ENCODE measurements around the gene GALNT11.

The GALNT11 gene

GRCh38 chr7:152136686-152137085 is 111.2 kb downstream of the GALNT11 start:
- Histone ChIP-seq H3K4me3 (ENCODE audit: low read length) (peak overlapping the region; percentile 20), H2AFZ (ENCODE audit: low read depth, low read length) (no peak overlapping the region), H3K9me3 (ENCODE audit: low read length) (peaks cover 4% of the 10 kb centered on the region), H3K36me3 (ENCODE audit: insufficient read depth, low read length) (peaks cover 62% of the 10 kb centered on the region), H3K27me3 (ENCODE audit: insufficient read depth, low read length) (no peaks in the 10 kb centered on the region), H3K4me1 (ENCODE audit: insufficient read depth, low read length) (peaks cover 13% of the 10 kb centered on the region)

- Histone ChIP-seq H3K9me3 (ENCODE audit: low read length) (no peaks in the 10 kb centered on the region), H3K36me3 (ENCODE audit: insufficient read depth, low read length) (peaks cover 63% of the 10 kb centered on the region), H3K4me1 (ENCODE audit: insufficient read depth, low read length) (peaks cover 13% of the 10 kb centered on the region), H2AFZ (ENCODE audit: low read depth, low read length) (no peak overlapping the region), H3K4me3 (ENCODE audit: low read length) (no peak overlapping the region), H3K27me3 (ENCODE audit: insufficient read depth, low read length) (no peaks in the 10 kb centered on the region)
These were observed 112.1 kb downstream of the GALNT11 start for GRCh38 chr7:152137476-152138025.

- H2AFZ ChIP-seq (ENCODE audit: low read depth, low read length), result no peak overlapping the region
- no peaks in the 10 kb centered on the region for H3K9me3 ChIP-seq (ENCODE audit: low read length)
- no peaks in the 10 kb centered on the region for H3K27me3 ChIP-seq (ENCODE audit: insufficient read depth, low read length)
- H3K36me3 ChIP-seq (ENCODE audit: insufficient read depth, low read length), result peaks cover 72% of the 10 kb centered on the region
- no peak overlapping the region for H3K4me3 ChIP-seq (ENCODE audit: low read length)
- peaks cover 13% of the 10 kb centered on the region for H3K4me1 ChIP-seq (ENCODE audit: insufficient read depth, low read length)
These were observed 114.6 kb downstream of the GALNT11 start for GRCh38 chr7:152140067-152140466.

- no peaks in the 10 kb centered on the region for H3K9me3 ChIP-seq (ENCODE audit: low read length)
- H3K27me3 ChIP-seq (ENCODE audit: insufficient read depth, low read length), result no peaks in the 10 kb centered on the region
- H3K4me3 ChIP-seq (ENCODE audit: low read length), result no peak overlapping the region
- peaks cover 13% of the 10 kb centered on the region for H3K4me1 ChIP-seq (ENCODE audit: insufficient read depth, low read length)
- H2AFZ ChIP-seq (ENCODE audit: low read depth, low read length), result no peak overlapping the region
- H3K36me3 ChIP-seq (ENCODE audit: insufficient read depth, low read length), result peaks cover 77% of the 10 kb centered on the region
These were observed 115.1 kb downstream of the GALNT11 start for GRCh38 chr7:152140560-152140959.

- peaks cover 86% of the 10 kb centered on the region for H3K36me3 ChIP-seq (ENCODE audit: insufficient read depth, low read length)
These were observed 117.6 kb downstream of the GALNT11 start for GRCh38 chr7:152142976-152143595.

GRCh38 chr7:152144557-152145245 is 119.2 kb downstream of the GALNT11 start:
- no peak overlapping the region for H3K4me3 ChIP-seq (ENCODE audit: low read length)
- H3K27me3 ChIP-seq (ENCODE audit: insufficient read depth, low read length), result no peaks in the 10 kb centered on the region
- no peak overlapping the region for H2AFZ ChIP-seq (ENCODE audit: low read depth, low read length)
- H3K4me1 ChIP-seq (ENCODE audit: insufficient read depth, low read length), result no peaks in the 10 kb centered on the region
- peaks cover 85% of the 10 kb centered on the region for H3K36me3 ChIP-seq (ENCODE audit: insufficient read depth, low read length)
- no peaks in the 10 kb centered on the region for H3K9me3 ChIP-seq (ENCODE audit: low read length)

More at GRCh38 chr7:152142976-152143595, 117.6 kb downstream of the GALNT11 start:
- no peaks in the 10 kb centered on the region for H3K27me3 ChIP-seq (ENCODE audit: insufficient read depth, low read length)
- no peaks in the 10 kb centered on the region for H3K4me1 ChIP-seq (ENCODE audit: insufficient read depth, low read length)
- no peaks in the 10 kb centered on the region for H3K9me3 ChIP-seq (ENCODE audit: low read length)
- H3K4me3 ChIP-seq (ENCODE audit: low read length), result no peak overlapping the region
- H2AFZ ChIP-seq (ENCODE audit: low read depth, low read length), result no peak overlapping the region

GRCh38 chr7:152145853-152146466 is 120.5 kb downstream of the GALNT11 start:
- H3K9me3 ChIP-seq (ENCODE audit: low read length), result no peaks in the 10 kb centered on the region
- no peak overlapping the region for H3K4me3 ChIP-seq (ENCODE audit: low read length)
- no peak overlapping the region for H2AFZ ChIP-seq (ENCODE audit: low read depth, low read length)
- no peaks in the 10 kb centered on the region for H3K4me1 ChIP-seq (ENCODE audit: insufficient read depth, low read length)
- peaks cover 85% of the 10 kb centered on the region for H3K36me3 ChIP-seq (ENCODE audit: insufficient read depth, low read length)
- no peaks in the 10 kb centered on the region for H3K27me3 ChIP-seq (ENCODE audit: insufficient read depth, low read length)

GRCh38 chr7:152148706-152149105 is 123.2 kb downstream of the GALNT11 start:
- Histone ChIP-seq H3K27me3 (ENCODE audit: insufficient read depth, low read length) (no peaks in the 10 kb centered on the region), H3K9me3 (ENCODE audit: low read length) (no peaks in the 10 kb centered on the region), H3K36me3 (ENCODE audit: insufficient read depth, low read length) (peaks cover 89% of the 10 kb centered on the region), H3K4me1 (ENCODE audit: insufficient read depth, low read length) (no peaks in the 10 kb centered on the region), H3K4me3 (ENCODE audit: low read length) (no peak overlapping the region), H2AFZ (ENCODE audit: low read depth, low read length) (no peak overlapping the region)

GRCh38 chr7:152149363-152149762 is 123.9 kb downstream of the GALNT11 start:
- Histone ChIP-seq H3K4me3 (ENCODE audit: low read length) (no peak overlapping the region), H2AFZ (ENCODE audit: low read depth, low read length) (no peak overlapping the region), H3K4me1 (ENCODE audit: insufficient read depth, low read length) (no peaks in the 10 kb centered on the region), H3K36me3 (ENCODE audit: insufficient read depth, low read length) (peaks cover 89% of the 10 kb centered on the region), H3K27me3 (ENCODE audit: insufficient read depth, low read length) (no peaks in the 10 kb centered on the region), H3K9me3 (ENCODE audit: low read length) (no peaks in the 10 kb centered on the region)

- Histone ChIP-seq H2AFZ (ENCODE audit: low read depth, low read length) (no peak overlapping the region), H3K4me1 (ENCODE audit: insufficient read depth, low read length) (no peaks in the 10 kb centered on the region), H3K9me3 (ENCODE audit: low read length) (no peaks in the 10 kb centered on the region), H3K27me3 (ENCODE audit: insufficient read depth, low read length) (no peaks in the 10 kb centered on the region), H3K4me3 (ENCODE audit: low read length) (no peak overlapping the region), H3K36me3 (ENCODE audit: insufficient read depth, low read length) (peaks cover 89% of the 10 kb centered on the region)
These were observed 126.8 kb downstream of the GALNT11 start for GRCh38 chr7:152152267-152152666.

GRCh38 chr7:152158801-152159587 is 133.5 kb downstream of the GALNT11 start:
- Histone ChIP-seq H2AFZ (ENCODE audit: low read depth, low read length) (no peak overlapping the region), H3K36me3 (ENCODE audit: insufficient read depth, low read length) (peaks cover 89% of the 10 kb centered on the region), H3K27me3 (ENCODE audit: insufficient read depth, low read length) (no peaks in the 10 kb centered on the region), H3K4me3 (ENCODE audit: low read length) (no peak overlapping the region), H3K4me1 (ENCODE audit: insufficient read depth, low read length) (no peaks in the 10 kb centered on the region), H3K9me3 (ENCODE audit: low read length) (no peaks in the 10 kb centered on the region)

GRCh38 chr7:152161171-152161570 is 135.7 kb downstream of the GALNT11 start:
- H3K4me1 ChIP-seq (ENCODE audit: insufficient read depth, low read length), result no peaks in the 10 kb centered on the region
- no peak overlapping the region for H2AFZ ChIP-seq (ENCODE audit: low read depth, low read length)
- no peaks in the 10 kb centered on the region for H3K9me3 ChIP-seq (ENCODE audit: low read length)
- peaks cover 85% of the 10 kb centered on the region for H3K36me3 ChIP-seq (ENCODE audit: insufficient read depth, low read length)
- H3K27me3 ChIP-seq (ENCODE audit: insufficient read depth, low read length), result no peaks in the 10 kb centered on the region
- no peak overlapping the region for H3K4me3 ChIP-seq (ENCODE audit: low read length)

- Histone ChIP-seq H3K9me3 (ENCODE audit: low read length) (no peaks in the 10 kb centered on the region), H3K27me3 (ENCODE audit: insufficient read depth, low read length) (no peaks in the 10 kb centered on the region), H3K4me1 (ENCODE audit: insufficient read depth, low read length) (no peaks in the 10 kb centered on the region), H2AFZ (ENCODE audit: low read depth, low read length) (no peak overlapping the region), H3K4me3 (ENCODE audit: low read length) (no peak overlapping the region), H3K36me3 (ENCODE audit: insufficient read depth, low read length) (peaks cover 85% of the 10 kb centered on the region)
These were observed 136.8 kb downstream of the GALNT11 start for GRCh38 chr7:152162287-152162686.
